NCI-H460 (cell line): ENCODE measurements around the gene RNF150. TPM values are rescaled to one million over a fixed set of nuclear protein-coding genes. Genes with fewer than 3 reads are reported as not detected.

ENCODE experiments used
- DNase-seq: peaks from one replicate; pipeline ENCODE4 v3.0.0-alpha.2; 2016; ENCODE audit warnings: low read depth; ENCODE audit errors: extremely low read depth
- total RNA-seq: library from RNA; depleted of rRNA; stranded (reverse); fragments of >200 nt; shearing (Covaris generic); gene quantifications from 2 replicates; pipeline ENCODE4 v1.2.3, GENCODE V29; 2014

Gene RNF150
- total RNA-seq, 1 experiment from 2014 or later, result 0.40 TPM

DNA sequence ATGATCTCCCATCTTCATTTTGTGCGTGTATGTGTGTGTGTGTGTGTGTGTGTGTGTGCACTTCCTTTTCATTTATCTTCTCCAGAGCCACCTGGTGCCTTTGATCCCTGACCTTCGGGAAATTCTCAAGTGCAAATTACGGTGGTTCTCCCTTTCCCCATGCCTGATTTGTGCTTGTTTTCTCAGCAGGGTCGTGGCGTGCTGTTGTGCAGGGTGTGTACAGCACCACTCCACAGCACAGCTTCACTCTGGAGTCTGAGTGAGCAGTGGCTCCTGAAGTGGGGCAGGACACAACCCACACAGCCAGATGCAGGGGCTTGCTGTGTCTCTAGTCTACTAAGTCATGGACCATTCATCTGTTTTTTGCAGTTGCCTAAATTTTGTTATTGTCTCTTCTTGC, 262.8 kb downstream of the RNF150 start:
- no peak for DNase-seq

DNA sequence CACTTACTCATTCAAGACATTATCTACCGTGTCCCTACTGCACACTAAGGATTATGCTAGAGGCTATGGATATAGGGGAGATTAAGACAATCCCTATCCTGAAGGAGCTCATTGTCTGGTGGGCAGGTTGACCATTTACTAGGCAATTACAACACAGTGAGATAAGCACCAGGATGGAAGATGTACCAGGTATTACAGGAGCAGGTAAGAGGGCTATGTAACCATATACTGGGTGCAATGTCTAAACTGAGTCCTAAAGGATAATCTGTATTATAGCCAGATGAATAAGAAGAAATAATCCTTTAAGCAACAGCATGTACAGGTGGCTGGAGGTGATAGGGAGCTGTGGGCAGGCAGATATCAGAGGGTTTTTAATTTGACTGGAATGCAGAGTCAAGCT, 263.8 kb downstream of the RNF150 start:
- no peak for DNase-seq

DNA sequence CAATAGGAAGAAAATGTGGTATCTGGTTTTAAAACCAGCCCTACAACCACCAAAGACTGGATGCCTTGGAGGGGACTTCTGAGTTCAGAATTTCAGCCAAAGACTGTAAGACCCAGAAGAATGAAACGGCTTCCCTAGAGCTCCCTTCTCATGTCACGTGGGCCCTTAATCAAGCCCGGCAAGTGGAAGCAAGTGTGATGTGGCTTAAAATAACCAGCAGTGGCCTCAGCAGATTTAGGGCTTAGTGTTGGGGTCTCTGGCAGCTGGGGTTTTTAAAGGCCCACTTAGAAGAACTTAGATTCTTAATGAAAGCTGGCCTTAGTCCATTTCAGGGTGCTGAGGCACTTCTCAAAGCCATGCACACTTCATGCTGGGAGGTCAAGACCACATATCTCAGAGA, 265.9 kb downstream of the RNF150 start:
- DNase-seq, result no peak

DNA sequence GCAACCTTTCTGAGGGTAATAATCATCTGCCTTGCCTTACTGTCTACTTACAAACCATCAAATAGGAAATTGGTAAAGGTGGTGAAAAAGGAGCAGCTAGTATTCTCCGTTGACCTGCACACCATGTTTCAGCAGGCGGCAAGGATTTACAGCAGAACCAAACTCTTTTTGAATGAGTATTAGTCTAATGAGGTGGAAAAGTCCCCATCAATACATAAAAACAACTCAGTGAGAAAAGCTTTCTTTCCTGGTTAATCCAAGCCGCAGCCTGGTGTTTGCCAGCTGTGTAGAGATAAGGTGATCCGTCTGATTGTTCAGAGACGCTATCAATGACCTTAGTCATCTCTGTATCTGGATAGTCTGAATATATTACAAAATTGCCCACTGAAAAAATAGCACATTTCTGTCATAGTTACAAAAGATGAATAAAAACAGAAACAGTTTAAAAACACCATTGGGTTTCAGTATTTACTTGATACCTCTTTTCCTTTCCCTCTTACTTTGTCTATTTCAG, 266.7 kb downstream of the RNF150 start:
- DNase-seq, result no peak

DNA sequence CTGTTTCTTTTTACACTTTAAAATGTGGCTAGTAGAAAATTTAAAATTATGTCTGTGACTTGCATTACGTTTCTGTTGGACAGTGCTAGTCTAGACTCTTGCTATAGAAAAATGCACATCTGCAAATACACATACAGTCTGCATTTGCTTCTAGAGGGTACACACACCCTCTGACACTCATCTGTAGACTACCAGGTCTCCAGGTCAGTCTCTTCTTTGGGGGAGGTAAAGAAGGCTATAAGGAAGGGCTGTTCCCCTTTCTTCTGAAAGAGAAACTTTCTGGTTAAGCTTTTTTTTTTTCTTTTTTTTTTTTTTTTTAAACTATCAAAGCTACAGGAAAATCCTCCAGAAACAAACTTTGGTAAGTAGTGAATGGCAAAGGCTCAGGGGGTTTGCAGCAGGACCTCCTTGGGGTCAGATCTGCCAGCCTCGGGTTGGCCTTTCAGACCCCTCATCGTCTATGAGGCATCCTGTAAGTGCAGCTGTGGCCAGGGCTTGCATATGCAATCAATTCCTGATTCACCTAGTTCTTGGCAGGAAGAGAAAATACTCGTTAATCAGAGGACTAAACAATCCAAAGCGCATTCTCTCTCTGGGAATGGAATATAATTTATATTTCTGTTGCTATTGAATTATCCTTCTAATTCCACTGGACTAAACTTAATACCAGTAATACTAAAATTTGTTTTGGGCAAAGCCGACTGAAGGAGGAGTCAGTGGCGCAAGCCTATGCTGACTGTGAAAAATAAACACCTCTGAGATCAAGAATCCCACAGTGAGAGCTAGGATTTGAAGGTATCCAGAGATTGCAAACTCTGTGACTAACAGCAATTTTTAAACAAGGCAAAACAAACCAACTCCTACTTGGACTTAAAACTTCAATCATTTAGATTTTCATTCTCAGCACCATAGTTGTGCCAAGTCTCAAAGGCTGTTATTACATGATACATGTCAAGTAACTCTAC, 267.7 kb downstream of the RNF150 start:
- no peak for DNase-seq

DNA sequence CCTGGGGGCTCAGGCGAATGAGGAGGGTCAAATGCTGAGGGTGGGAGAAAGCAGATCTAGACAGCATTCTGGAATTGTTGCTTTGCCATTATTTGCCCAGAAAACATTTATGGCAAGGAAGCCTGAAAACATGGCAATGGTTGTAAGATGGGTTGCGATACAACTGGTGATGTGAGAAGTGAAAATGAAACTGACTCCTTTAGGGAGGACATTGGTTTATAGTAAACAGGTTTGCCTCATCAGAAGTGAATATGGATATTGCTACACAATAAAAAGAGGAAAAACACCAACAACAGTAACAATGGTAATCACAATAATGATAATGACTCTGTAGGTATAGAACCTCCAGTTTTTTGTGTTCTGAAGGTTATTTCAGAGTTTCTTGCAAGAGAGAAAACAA, 270.1 kb downstream of the RNF150 start:
- no peak for DNase-seq

DNA sequence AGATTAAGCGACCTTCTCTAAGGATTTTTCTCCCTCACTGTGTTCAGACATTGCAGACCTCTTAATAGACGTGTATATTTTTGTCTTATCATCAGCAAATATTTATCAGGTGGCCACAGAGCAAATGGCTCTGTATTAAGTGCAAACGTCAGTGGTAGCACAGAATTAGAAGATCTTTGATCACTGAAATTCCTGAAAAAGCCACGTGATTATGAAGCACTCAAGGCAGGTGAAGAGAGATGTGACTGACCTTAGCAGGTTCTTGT, 271.2 kb downstream of the RNF150 start:
- no peak for DNase-seq

DNA sequence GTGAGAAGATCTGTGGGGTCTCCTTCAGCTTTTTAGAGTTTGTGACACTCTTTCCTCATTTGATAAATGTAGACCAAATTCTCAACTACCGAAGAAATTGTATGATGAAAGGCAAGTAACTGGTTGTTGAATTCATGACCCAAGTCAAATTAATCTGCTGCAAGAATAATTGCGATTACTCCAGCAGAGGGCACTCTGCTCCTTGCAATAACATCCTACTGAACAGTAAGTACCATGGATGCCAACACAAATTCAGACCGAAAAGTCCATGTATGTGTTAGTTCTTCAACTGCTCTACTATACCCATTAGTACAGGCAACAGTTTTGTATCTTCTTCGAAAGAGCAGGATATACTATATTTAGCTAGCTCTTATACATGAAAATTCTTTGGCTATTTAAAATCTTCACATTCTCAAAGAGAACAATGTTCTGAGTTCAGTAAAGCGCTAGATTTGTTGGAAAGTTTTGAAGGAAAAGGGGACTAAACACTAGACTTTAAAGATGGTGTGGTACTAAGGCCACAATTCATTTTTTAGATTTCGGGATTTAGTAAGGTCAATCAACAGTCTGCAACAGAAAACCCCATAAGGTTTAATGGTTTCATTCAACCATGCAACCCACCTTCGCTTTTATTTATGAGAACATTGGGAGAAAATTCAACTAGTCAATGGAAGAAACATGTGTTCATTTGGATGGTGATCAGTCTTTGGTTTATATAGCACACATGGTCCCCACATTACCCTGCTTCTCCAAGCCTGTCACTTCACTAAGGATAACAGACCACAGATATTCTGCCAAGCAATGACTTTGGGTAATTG, 271.7 kb downstream of the RNF150 start:
- peak; percentile 52 for DNase-seq

DNA sequence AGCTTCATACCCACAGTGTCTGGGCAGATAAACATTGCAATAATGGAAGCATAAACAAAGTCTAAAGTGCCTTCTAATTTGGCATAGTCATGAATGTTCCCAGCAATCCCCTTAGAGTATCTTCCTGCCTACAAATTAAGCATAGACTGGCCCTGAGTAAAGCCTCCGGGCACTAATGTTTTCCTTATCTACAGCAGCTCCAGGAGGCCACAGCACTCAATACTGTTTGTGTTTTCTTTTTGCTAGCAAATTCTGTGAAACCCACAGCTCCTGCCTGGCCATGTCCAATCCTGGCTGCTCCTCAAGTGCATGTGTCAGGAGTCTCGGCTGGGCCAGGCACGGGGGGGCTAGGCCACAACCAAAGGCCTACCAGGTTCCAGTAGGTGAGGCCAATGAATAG, 274.4 kb downstream of the RNF150 start:
- DNase-seq, result no peak

DNA sequence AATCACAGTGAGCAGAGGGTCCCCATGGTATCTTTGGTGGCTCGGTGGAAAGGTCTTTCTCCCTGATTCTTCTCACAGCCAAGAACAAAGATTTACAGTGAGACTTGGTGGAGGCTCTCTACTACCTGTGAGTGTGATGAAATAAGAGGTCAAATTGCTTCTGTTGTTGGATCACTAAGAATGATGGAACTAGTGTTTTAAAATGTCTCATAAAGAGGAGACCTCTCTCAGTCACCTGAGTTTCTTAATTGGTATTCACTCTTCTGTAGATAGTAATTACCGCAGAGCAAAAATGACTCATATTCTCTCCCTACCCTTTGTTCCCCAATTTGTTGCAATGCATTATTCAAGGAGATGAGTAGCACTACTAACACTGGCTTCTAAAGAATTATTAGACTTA, 276.2 kb downstream of the RNF150 start:
- DNase-seq, result no peak

DNA sequence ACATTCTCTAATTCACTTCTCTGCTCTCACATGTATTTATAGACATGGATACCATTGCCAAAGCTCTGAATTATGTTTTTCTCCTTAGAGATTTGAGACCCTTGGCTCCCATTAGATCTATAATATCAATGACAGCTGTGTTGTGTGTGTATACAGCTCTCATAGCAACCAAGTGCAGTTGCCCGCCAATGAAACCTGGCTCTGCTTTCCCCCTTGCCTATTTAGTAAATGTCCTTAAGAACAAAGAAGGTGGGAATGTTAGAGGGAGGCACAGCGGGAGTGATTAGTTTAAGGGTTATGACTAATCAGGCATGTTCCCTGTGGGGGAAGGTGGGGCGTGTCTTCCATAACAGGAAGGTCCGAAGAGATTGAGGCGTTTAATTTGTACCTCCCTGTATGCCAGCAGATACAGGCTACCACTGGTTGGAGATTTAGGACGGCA, 276.6 kb downstream of the RNF150 start:
- no peak for DNase-seq

DNA sequence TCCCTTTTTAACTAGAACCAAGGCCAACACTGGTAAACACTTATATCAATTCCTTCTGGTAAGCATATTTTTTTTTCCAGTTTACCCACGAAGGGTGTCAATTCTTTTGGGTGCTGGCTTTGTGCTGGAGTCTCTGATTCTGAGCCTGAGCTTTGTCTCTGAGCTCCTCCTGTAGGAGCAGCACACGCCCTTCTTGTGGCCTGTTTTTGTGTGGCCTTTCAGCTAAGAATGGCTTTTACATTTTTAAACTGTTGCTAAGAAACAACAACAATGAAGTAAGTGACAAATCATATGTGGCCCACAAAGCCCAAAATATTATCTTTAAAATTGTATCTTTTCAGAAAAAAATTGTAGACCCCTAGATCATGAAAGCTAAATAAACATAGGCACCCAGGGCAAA, 279.1 kb downstream of the RNF150 start:
- DNase-seq, result no peak

DNA sequence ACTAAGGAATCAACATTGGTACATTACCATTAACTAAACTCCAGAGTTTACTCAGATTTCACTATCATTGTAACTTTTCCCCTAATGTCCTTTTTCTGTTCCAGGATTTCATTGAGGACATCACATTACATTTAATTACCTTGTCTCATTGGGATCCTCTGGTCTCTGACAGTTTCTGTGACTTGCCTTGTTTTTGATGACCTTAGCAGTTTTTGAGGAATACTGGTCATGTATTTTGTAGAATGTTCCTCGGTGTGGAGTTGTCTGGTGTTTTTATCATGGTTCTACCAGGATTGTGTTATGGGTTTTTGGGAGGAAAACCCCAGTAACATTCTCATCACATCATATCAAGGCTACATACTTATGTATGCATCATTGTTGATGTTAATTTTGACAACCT, 281.5 kb downstream of the RNF150 start:
- no peak for DNase-seq

DNA sequence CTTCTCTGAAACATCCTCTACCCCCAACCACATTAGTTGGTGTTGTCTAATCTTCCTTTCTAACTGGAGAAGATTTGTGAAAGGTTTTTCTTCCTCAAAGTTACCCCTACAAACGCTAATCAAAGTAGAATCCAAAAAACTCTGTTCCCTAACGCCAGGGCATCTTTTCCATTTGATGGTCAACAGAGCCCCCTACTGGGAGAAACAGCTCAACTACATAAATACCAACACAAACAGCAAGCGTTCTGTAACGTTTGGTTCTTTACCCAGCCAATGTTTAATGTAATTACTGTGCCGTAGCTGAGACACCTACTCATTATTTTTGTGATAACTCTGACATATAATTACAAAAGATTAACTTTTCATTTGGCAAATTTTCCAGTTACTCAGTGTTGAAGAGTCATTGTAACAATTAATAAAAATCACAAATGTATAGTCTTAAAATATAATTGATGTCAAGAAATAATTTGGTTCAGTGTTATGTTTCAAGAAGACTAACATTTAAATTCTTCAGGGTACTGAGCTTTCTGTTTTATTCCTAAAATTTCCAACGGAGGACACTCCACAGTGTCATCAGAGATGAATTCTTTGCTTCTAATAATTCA, 282.1 kb downstream of the RNF150 start:
- peak; percentile 52 for DNase-seq

DNA sequence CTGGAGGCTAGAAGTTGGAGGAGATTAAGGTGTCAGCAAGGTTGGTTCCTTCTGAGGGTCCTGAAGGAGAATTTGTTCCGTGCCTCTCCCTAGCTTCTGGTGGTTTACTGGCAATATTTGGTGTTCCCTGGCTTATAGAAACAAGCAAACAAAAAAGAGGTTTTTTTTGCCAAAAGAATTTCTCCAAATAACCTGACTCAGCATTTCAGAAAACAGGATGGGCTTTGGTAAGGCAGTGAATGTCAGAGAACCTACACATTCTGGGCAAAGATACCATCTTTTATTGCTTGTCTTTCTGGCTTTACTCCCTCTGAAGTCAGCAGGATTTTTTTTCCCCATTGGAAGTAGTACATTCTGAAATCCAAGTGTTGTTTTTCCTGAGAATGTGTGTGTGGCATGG, 283.7 kb downstream of the RNF150 start:
- no peak for DNase-seq

DNA sequence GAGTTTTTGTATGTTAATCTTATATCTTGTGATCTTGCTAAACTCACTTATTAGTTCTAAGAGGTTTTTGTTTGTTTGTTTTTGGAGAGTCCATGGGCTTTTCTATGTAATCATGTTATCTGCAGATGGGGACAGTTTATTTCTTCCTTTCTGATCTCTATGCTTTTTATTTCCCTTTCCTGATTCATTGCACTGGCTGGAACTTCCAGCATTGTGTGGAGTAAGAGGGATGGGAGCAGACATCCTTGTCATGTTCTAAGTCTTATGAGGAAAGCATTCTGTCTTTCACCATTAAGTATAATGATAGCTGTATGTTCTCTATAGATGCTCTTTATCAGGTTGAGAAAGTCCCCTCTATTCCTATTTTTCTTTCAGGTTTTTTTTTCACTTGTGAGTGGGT, 286.5 kb downstream of the RNF150 start:
- DNase-seq, result no peak

DNA sequence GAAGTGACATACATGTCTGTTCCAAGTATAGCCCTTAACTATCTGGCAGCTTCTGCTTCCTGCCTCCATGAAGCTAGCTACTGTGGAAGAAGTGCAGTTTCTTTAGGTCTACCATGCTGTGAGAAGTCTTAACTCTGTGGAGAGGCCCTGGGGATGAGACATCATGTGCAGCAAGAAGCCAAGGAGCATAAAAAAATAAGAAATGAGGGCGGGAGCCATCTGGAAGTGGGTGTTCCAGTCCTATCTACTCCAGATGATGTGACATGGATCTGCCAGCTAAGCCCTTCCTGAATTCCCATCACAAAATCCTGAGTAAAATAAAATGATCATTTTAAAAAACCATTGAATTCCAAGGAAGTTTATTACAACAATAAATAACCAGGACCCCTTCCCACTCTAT, 289.2 kb downstream of the RNF150 start:
- DNase-seq, result no peak

DNA sequence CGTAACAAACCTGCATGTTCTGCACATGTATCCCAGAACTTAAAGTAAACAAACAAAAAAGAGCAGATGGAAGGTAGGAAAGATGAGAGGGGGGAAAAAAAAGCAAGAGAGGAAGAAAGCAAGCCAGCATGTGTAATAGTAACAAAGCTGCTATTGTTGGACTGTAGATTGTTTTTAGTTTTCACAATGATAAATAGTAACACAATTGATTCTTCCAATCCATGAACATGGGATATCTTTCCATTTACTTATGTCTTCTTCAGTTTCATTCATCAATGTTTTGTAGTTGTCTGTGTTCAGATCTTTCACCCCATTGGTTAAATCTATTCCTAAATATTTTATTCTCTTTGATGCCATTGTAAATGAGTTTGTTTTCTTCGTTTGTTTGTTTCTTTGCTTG, 292.1 kb downstream of the RNF150 start:
- no peak for DNase-seq

DNA sequence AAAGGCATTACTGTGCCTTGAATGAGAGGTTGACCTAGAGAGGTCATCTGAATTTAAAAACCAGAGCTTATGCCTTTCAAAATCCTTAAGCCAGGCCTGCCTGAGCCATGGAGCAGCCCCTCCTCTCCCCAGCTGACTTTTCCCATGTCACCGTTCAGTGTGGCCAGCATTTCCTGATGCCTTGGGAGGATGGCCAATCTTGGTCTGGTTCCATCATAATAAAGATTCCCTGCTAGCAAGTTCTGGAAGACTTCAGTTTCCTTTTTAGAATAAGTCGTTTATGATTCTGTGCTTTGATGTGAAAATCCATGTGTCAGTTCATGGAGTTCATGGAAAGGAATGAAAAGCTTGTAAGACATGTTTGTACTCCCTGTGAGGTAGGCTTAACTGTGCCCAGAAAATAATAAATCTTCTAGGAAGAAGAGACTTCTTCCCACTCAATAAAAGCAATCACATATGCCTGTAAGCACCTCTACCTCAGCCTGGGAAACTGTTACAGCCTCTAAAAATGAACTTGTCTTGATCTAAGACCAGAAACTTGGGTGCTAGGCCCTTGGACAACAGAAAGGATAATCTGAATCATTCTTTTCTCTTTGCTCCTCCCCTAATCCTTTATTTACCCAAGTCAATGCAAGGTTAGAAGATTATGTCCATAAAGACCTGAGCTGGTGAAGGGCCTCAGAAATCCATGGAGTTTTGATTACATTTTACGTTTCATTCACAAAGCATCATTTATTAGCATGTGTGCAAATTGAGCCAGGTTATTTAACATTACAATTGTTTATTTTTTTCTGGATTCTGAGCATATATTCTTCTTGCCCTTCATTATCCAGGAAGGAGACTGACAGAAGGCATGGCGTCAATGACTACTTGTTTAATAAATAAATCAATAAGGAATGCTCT, 293.1 kb downstream of the RNF150 start:
- DNase-seq, result no peak

DNA sequence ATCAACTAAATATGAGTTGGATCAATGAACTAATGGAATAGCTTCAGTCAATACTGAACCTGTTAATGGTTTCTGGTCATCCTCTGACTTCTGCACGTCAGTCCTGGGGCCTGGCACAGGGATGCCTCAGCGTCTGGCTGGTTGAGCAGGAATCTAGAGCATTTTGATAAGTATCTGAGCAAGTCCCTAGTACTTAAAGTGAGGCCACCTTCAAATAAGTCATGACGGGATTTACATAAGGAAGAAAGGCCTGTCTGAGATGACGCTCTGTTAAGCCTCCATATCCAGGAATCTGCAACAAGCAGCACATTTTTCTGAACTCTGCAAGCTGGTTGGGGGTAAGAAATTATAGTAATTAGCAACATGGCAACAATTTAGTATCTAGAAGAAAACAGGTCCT, 293.9 kb downstream of the RNF150 start:
- DNase-seq, result no peak
